ENCODE data around the gene SYNDIG1.

GRCh38 chr20:24647713-24648112 is 178.3 kb downstream of the SYNDIG1 start:
- TF ChIP-seq CTCF (IDR thresholded peaks at IDR 0.05; ENCODE audit: poor library complexity, severe bottlenecking), result no peak
- TF ChIP-seq EZH2 (IDR thresholded peaks at IDR 0.05; ENCODE audit: borderline replicate concordance, insufficient read depth, low read length, poor library complexity, severe bottlenecking), result no peak
- TF ChIP-seq MXI1 (conservative IDR thresholded peaks at IDR 0.05; ENCODE audit: poor library complexity, severe bottlenecking), result no peak
- no peak for TF ChIP-seq TAF1 (IDR thresholded peaks at IDR 0.05; ENCODE audit: low read depth)
